Cerebellar cortex (tissue), 1 donor: ENCODE measurements around the gene PPP4R1.

Experiments used
- DNase-seq: peaks from one replicate; pipeline ENCODE4 v3.0.0-alpha.2; 2015; ENCODE audit warnings: low spot score

Gene PPP4R1

DNA sequence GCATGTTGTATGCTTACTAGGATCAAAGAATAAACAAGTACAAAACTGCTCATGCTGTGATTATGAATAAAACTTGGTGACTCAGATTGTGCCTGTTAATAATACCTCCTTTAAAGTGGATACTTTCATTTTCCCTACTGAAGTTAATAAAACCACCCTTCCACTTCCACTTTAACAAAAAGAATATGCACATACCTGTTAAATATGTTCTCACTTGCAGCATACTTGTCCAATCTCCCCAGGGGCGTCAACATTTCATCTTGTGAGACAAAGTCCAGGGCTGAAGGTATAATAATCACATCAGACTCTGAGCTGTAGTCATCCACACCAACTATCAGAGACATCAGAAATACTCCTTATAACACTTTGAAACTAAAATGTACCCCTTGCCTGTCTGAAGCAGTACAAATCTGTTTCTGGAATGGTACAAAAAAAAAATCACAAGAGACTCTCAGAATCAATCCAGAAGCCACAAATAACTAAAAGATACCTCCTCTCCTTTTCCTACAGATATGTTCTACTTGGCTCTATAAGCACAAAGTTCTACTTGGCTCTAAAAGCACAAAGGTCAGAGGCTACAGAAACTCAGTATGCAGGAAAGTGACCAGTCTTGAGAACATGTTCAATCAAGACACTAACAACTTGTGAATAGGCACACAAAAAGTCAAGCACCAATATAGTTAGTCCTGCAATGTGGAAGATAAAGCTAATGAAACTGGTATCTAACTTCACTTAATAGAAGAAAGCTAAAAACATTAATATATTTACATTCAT, 19.3 kb downstream of the PPP4R1 start:
- DNase-seq = no peak

DNA sequence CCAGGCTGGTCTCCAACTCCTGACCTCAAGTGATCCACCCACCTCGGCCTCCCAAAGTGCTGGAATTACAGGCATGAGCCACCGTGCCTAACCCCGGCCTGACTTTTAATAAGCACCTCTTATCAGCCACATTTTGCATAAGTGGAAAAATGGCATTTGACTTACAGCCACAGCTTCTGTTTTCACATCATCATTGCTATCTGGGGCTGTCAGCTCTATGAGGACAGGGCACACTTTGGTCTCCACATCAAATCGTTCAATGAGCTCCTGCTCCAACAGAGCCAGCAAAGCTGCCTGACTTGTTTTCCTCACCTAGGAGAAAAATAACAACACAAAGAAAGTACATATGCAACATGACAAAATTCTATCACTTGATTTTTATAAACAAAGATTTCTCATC, 26.4 kb downstream of the PPP4R1 start:
- DNase-seq = no peak

DNA sequence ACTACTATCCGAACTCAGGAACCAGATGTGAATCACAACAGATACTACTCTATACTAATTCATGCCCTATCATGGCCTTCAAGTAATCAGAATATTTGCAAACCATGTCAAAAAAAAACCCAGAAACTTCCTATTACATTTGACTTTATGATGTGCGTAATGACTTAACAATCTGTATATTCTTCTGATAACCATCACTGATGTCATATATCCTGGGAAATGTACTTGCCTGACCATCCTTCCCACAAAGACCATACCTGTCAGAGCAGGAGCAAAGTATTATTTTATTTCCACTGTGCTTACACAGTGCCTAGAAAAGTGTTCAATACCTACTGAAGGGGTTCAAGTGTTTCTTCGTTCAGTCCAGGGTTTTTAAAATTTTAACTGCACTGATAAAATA, 27.5 kb downstream of the PPP4R1 start:
- no peak for DNase-seq

DNA sequence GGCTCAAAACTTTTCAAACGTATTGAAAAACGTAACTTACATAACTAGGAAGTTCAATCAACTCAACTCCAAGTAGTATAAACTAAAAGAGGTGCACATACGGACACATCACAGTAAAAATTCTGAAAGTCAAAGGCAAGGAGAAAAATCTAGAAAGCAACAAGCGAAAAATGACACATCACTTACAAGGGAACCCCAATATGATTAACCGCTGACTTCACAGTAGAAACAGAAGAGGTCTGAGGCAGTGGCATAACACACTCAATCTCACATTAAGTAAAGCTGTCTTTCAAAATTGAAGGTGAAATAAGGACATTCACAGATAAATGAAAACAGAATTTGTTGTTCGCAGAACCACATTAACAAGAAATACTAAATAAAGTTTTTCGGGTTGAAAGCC, 32.7 kb downstream of the PPP4R1 start:
- DNase-seq = no peak

DNA sequence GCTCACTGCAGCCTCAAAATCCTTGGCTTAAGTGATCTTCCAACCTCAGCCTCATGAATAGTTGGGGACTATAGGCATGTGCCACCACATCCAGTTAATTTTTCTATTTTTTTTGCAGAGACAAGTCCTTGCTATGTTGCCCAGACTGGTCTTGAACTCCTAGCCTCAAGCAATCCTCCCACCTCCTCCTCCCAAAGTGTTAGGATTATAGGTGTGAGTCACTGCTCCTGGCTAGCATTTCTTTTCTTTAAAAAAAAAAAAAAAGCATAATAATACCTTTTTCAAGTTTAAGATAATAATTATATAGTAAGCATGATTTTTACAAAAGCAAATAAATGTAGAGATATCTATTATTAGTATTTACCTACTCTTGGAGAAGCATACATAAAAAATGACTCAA, 36.1 kb downstream of the PPP4R1 start:
- no peak for DNase-seq

DNA sequence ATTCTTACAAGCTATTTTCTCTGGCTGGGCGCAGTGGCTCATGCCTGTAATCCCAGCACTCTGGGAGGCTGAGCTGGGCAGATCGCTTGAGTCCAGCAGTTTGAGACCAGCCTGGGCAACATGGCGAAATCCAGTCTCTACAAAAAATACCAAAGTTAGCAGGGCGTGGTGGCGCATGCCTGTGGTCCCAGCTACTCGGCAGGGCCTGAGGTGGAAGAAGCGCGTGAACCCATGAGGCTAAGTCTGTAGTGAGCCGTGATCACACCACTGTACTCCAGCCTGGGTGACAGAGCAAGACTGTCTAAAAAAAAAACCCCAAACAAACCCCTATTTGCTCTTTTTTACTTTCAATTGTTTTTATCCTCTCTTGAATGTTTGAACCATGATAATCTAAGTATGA, 37.0 kb downstream of the PPP4R1 start:
- no peak for DNase-seq

DNA sequence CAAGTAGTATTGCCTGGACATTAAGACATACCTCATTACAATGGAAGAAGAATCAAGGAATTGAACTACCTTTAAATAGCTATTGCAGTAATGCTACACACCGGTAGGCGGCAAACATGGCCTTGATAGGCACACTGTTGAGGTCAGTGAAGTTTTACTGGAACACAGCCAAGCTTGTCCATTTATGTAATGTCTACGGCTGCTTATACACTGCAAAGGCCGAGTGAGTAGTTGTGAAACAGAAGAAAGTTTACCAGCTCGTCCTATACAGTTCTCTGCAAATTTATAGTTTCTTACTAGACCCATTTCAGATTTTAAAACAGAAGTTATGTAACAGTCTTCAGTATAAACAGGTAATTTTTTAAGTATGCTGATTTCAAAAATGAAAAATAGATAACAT, 38.8 kb downstream of the PPP4R1 start:
- peak; percentile 79 for DNase-seq

DNA sequence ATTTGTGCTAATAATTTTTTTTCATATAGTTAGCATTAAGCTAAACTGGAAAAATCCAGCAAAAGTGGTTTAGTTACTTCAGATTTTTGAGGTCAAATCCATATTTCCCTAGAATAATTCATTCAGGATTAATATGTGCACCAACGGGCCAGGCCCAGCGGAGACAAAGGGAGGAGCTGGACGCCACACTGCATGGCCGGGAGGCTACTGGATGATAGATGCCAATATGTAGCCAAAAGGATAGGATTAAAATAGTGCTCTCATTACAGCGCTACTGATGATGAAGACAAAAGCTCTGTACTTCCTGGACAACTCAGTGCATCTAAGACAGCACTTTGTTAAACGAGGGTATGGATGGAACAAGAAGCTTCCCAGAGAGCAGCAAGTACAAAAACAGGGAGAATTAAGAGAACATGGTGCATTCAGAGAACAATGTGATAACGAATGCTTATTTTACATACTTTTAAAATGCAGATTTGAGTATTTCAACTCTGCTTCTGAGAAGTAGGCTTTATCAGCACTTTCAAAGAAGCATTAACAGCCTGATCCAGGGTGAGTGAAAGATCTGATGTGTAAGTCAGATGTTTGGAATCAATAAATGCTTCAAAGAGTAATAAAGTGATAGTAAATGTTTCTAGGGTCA, 39.8 kb downstream of the PPP4R1 start:
- no peak for DNase-seq

DNA sequence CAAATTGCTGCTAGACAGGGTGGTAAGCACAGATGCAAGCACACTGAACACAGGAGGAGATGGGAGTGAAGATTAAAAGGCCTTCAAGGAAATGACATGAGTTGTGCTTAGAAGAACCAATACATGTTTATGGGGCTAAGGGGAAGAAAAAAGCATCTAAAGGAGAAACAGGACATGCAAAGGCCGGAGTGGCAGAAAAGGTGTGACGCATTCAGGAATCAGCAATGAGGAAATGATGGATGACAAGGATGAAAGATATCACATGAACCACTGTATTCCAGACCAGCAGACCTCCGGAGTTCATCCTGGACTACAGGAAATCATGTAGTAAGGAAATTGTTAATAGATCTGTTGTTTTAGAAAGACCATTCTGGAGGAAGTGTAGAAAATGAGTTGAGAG, 42.8 kb downstream of the PPP4R1 start:
- no peak for DNase-seq

DNA sequence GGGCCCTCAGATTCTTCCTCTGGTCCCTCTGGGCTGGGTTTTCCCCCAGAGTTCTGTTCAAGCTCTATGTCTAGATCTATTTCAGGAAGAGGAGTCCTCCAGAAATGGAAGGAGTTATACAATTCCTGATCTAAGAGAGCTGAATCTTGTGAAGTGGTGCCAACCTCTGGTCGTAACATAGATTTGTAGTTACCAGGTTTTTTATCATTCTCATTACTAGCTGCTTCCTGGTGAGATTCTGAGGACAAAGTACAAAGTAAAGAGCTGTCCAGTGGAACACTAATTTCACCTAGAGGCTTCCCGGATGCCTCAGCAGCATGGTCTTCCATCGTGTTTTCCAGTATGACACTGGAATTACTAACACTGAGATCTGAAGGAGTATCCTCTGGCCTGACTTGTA, 44.1 kb downstream of the PPP4R1 start:
- no peak for DNase-seq

DNA sequence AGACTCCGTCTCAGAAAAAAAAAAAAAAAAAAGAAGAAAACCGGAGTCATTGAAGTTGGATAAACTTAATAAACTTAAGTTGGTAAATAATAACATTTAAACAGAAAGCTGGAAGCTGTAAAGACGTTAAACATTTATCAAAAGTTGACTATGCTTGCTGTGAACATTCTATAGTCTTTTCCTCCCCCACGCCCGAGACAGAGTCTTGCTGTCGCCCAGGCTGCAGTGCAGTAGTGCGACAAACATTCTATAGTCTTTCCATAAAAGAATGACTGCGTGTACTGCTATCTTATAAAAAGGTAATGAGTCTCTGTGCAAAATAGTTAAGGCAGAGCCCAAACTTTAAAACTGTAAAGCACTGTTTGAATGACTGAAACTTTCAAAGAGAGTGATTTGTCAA, 45.2 kb downstream of the PPP4R1 start:
- no peak for DNase-seq

DNA sequence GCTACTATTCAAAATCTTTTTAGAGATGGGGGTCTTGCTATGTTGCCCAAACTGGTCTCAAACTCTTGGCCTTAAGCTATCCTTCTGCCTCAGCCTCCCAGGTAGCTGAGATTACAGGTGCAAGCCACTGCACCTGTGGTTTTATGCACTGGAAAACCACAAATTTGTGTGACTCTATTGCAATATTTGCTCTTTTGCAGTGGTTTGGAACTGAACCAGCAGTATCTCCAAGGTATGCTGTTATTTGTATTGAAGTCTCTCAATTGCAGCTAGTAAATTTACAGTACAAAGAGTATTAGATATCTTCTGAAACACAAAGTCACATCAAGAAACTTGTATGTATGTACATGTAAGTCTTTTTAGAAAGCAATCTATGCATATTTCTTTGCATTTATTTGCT, 46.2 kb downstream of the PPP4R1 start:
- DNase-seq = no peak

DNA sequence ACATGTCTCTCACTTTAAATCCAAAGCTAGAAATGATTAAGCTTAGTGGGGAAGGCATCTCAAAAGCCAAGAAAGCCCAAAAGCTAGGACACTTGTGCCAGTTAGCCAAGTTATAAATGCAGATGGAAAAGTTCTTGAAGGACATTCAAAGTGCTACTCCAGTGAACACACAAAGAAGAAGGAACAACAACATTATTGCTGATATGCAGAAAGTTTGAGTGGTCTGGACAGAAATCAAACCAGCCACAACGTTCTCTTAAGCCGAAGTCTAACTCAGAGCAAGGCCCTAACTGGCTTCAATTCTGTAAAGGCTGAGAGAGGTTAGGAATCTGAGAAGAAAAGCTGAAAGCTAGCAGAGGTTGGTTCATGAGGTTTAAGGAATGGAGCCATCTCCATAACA, 49.0 kb downstream of the PPP4R1 start:
- no peak for DNase-seq

DNA sequence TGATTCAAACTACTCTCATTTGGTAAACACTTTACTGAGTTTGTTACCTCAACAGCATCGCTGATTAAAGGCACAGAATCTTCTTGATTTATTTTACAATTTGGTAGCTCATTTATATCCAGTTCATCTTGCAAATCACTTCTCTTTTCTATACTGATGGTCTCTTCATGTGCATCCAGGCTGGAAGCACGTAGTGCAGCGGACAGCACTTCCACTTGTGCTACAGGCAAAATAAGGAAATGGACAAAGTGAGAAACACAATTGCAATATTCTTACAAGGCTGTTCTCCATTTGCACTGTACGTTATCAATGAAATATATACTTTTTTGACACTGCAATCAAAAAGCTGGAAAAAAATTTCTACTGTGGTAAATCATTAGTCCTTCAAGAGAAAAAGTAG, 51.0 kb downstream of the PPP4R1 start:
- no peak for DNase-seq

DNA sequence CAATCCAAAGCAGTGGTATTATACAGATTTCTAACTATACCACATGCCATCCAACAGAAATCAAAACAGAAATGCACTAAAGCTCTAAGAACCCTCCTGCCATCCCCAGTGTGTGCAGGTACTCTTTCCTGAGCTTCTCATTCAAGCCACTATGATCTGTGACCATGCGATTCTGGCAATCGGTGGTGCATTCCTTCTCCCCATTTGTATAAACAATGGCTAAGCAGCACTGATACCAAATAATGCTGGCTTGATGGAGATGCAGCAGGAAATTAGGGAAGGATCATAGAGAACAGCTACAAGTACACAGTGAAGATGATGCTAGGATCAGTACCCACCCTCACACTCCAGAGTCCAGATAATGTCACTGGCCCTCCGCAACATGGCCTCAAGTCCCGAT, 51.8 kb downstream of the PPP4R1 start:
- no peak for DNase-seq

DNA sequence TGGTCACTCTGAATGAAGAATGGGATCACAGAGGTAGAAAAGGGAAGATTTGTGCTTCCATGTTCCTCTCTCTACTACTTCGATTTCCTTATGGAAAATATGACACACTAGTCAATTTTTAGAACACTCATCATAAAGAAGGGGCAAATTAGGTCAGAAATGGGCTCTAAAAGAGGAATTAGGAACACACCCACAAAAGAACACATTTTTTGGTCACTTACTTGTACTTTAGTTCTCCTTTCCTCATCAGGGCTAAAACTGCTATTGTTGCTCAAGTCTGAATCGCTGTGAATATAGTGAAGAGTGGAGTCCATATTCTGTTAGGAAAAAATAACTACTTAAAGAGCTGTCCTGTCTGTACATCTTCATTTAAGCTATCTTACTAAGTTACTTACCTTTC, 52.6 kb downstream of the PPP4R1 start:
- no peak for DNase-seq

DNA sequence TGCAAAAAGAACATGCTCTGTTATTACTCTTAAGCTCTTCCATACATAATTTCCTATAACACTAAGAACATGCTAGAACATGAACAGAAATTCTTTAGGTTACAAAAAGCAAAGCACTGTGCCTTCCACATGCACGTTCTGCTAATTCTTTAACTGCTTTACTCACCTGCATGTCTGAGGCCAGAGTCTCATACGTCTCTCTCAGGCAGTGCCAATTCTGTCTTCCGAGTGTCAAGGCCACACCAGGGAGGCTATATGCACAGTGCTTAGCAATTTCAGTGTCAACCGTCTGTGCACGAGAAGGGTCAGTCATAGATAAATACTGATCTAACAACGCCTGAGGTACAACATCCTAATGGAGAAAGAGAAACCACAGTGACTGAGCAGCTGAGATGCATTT, 55.1 kb downstream of the PPP4R1 start:
- no peak for DNase-seq

DNA sequence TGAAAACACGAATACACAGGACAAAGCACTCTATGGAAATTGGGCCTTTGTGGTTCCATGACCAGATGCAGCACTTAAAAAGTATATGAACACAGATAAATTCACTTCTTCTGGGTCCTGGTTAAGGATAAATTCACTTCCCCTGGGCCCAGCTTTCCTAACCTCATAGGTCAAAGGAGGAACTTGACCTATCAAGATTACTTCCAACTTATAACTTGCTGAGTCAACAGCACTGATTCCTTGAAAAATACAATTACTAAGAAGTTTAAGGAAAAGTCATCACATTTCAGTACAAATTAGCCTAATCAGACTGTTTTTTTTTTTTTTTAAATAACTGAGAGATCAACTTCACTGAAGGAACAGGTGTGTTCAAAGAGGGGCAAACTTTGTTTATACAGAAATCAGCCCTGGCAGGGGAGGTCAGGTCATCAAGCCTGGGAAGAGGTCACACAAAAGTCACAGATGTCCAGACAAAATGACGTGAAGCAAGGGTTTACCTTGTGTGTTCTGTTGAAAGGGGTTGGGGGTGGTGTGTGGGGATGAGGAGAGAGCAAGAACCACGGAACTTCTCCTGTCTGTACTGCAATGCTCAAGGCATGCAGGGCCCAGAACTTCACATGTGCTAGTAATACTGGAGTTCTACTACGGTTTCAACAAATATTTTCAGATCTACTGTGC, 55.8 kb downstream of the PPP4R1 start:
- DNase-seq = no peak

DNA sequence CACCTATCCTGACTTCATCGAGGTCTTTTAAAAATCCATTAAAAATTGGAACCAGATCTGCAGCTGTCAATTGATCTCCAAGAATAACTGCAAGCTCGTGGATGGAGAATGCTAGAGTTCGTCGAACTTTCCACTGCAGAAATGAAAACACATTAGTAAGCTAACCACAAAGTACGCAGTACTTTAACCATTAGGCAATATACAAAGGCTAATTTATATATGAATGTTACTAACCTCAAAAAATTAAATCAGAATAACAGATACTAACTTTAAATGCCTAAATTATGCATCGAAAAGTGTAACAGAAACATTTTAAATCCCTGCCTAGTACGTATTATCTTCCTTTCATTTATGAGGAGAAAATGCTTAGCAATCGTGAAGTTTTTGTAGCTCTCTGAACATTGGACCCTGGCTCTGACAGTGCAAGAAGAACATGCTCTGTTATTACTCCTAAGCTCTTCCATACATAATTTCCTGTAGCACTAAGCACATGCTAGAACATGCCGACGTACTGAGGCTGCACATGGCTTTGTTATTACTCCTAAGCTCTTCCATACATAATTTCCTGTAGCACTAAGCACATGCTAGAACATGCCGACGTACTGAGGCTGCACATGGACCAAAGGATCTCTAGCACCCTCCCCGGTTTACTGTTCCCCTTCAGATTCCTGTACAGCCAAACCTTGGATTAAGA, 57.0 kb downstream of the PPP4R1 start:
- no peak for DNase-seq

DNA sequence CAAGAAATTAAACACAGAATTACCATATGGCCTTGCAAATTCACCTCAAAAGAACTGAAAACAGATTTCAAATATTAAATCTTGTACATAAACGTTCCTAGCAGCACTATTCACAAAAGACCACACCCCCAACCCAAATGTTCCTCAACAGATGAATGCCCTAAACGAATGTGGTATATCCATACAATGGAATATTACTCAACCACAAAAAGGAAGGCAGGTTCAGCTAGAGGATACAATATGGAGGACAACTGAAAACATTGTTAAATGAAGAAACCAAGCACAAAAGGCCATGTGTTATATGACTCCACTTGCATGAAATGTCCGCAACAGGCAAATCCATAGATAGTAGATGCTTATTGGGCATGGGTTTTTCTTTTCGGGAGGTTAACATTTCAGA, 61.7 kb downstream of the PPP4R1 start:
- no peak for DNase-seq

DNA sequence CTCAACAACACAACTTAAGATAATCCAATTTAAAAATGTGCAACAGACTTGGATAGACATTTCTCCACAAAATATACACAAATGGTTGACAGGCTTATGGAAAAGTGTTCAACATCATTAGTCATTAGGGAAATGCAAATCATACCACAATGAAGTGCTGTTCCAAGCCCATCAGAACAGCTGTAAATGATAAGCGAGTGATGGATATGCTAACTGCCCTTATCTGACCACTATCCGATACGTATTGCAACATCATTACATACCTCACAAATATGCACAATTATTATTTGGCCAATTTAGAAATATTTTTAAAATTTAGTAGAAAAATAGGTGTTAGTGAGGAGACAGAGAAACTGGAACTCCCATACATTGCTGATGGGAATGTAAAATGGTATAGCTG, 62.2 kb downstream of the PPP4R1 start:
- DNase-seq = no peak

DNA sequence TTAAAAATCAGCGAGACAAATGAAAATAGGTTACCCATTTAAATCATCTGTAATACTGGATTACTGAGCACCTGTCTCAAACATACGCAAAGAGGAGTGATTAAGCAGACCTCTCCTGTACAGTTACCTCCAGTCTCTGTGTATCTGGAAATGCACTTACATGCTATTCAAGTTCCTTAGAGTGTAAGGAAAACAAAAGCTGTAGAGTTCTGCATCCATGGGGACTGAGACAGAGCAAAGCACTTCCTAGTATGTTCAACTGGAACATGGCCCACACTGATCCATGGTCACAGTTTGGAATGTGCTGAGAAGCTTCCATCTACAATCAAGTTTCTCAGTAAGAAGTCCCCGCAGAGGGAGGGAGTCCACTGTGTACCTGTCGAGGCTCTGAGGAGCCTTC, 63.9 kb downstream of the PPP4R1 start:
- no peak for DNase-seq

DNA sequence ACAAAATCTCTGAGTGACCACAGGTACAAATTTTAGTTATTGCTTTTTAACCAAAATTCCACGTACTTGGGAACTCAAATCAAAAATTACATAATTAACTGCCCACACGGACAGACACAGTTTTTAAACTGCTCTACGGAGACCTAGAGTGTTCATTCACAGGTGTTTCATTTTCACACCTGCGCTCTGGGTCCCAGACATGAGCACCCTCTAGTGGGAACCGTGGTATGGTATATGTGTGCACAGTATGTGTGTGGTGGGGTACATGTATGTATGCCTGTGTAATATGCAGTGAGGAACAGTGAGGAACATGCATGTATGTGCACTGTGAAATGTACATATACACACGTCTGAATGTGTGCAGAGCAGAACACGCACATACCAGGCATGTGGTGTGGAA, 65.0 kb downstream of the PPP4R1 start:
- DNase-seq = peak; percentile 9
